GM23338 (cell line): ENCODE data around the gene SBF2. TPM values are rescaled to one million over a fixed set of nuclear protein-coding genes. Genes with fewer than 3 reads are reported as not detected.

Source experiments
- ATAC-seq: fragments of 200-7000 bp; cut with Tn5 transposase; 3 replicates; pipeline ENCODE4 v1.9.1; 2020
- DNase-seq: peaks from one replicate; pipeline ENCODE4 v3.0.0-alpha.2; 2015; ENCODE audit warnings: low spot score
- H2AFZ ChIP-seq: fragments of 200-600 bp; sonication (generic); 2 replicates; pipeline ENCODE4 v1.8.0; 2016; ENCODE audit warnings: antibody characterized with exemption, mild to moderate bottlenecking, moderate library complexity
- H3F3A ChIP-seq: fragments of 200-600 bp; sonication (generic); replicated peaks from 2 replicates; pipeline ENCODE4 v1.8.0; 2017; ENCODE audit warnings: antibody characterized with exemption, mixed run types, low read depth
- H3K27ac ChIP-seq: fragments of 200-600 bp; sonication (generic); 2 replicates; pipeline ENCODE4 v1.6.1; 2016; ENCODE audit warnings: low read depth
- H3K27me3 ChIP-seq: fragments of 200-600 bp; sonication (generic); 2 replicates; pipeline ENCODE4 v1.8.0; 2016; ENCODE audit warnings: mild to moderate bottlenecking, mixed run types, moderate library complexity; ENCODE audit not compliant: insufficient read depth
- H3K36me3 ChIP-seq: fragments of 200-600 bp; sonication (generic); 2 replicates; pipeline ENCODE4 v1.8.0; 2016; ENCODE audit warnings: mild to moderate bottlenecking; ENCODE audit not compliant: insufficient read depth
- H3K4me1 ChIP-seq: fragments of 200-600 bp; sonication (generic); 2 replicates; pipeline ENCODE4 v1.8.0; 2016; ENCODE audit warnings: mild to moderate bottlenecking, moderate library complexity; ENCODE audit not compliant: insufficient read depth
- H3K4me2 ChIP-seq: fragments of 200-600 bp; sonication (generic); 2 replicates; pipeline ENCODE4 v1.7.1; 2017; ENCODE audit warnings: mixed run types
- H3K4me3 ChIP-seq: fragments of 200-600 bp; sonication (generic); 2 replicates; pipeline ENCODE4 v1.6.1; 2016; ENCODE audit warnings: mixed run types
- H3K79me2 ChIP-seq: fragments of 200-600 bp; sonication (generic); replicated peaks from 2 replicates; pipeline ENCODE4 v1.8.0; 2017; ENCODE audit warnings: mild to moderate bottlenecking; ENCODE audit not compliant: insufficient read depth
- H3K9me2 ChIP-seq: fragments of 200-600 bp; sonication (generic); 2 replicates; pipeline ENCODE4 v1.8.0; 2017; ENCODE audit not compliant: insufficient read depth
- H4K20me1 ChIP-seq: fragments of 200-600 bp; sonication (generic); replicated peaks from 2 replicates; pipeline ENCODE4 v1.8.0; 2017; ENCODE audit warnings: mild to moderate bottlenecking; ENCODE audit not compliant: insufficient read depth
- H3K27ac Mint-ChIP-seq: 2 replicates; pipeline ENCODE4 v1.8.0; 2020; ENCODE audit warnings: inconsistent platforms, mild to moderate bottlenecking, moderate library complexity, mixed read lengths
- H3K27me3 Mint-ChIP-seq: 3 replicates; pipeline ENCODE4 v1.8.0; 2022; ENCODE audit warnings: low read depth, mild to moderate bottlenecking, moderate library complexity, mixed read lengths, inconsistent platforms; ENCODE audit not compliant: insufficient read depth, poor library complexity
- H3K36me3 Mint-ChIP-seq: 3 replicates; pipeline ENCODE4 v1.8.0; 2021; ENCODE audit warnings: low read depth, mild to moderate bottlenecking, inconsistent platforms, moderate library complexity, mixed read lengths
- H3K4me1 Mint-ChIP-seq: 3 replicates; pipeline ENCODE4 v1.8.0; 2020; ENCODE audit warnings: mild to moderate bottlenecking, inconsistent platforms, mixed read lengths
- H3K4me3 Mint-ChIP-seq: 3 replicates; pipeline ENCODE4 v1.8.0; 2021; ENCODE audit warnings: moderate library complexity, mild to moderate bottlenecking, inconsistent platforms, mixed read lengths
- H3K9me3 Mint-ChIP-seq: 3 replicates; pipeline ENCODE4 v1.8.0; 2020; ENCODE audit warnings: moderate library complexity, mild to moderate bottlenecking, inconsistent platforms, mixed read lengths
- CREB1 ChIP-seq: fragments of 250-450 bp; sonication (Bioruptor Pico); IDR thresholded peaks from 2 replicates; pipeline ENCODE4 v1.5.0; 2020; ENCODE audit warnings: low read depth, mild to moderate bottlenecking, moderate library complexity
- CTCF ChIP-seq, 2 experiments: fragments of 200-600 bp in 1 of 2; sonication (generic) in 1 of 2; conservative IDR thresholded peaks; 2 replicates each; pipeline versions ENCODE4 v1.5.1 to v1.6.1; 2016 to 2017; ENCODE audit warnings: antibody characterized with exemption in 2 of 2, low read depth in 2 of 2, mild to moderate bottlenecking in 2 of 2, moderate library complexity in 1 of 2
- ETS1 ChIP-seq: IDR thresholded peaks from 2 replicates; pipeline ENCODE4 v1.6.1; 2016; ENCODE audit warnings: antibody characterized with exemption
- EZH2phosphoT487 ChIP-seq: fragments of 200-600 bp; sonication (generic); IDR thresholded peaks from one replicate; pipeline ENCODE4 v1.8.1; 2018; ENCODE audit warnings: antibody characterized with exemption; ENCODE audit not compliant: unreplicated experiment
- JUNB ChIP-seq: IDR thresholded peaks from one replicate; pipeline ENCODE4 v1.6.1; 2016; ENCODE audit warnings: antibody characterized with exemption; ENCODE audit not compliant: unreplicated experiment
- NANOG ChIP-seq: IDR thresholded peaks from 2 replicates; pipeline ENCODE4 v1.6.1; 2016; ENCODE audit warnings: antibody characterized with exemption, borderline replicate concordance
- POLR2AphosphoS5 ChIP-seq: IDR thresholded peaks from 2 replicates; pipeline ENCODE4 v1.6.1; 2016; ENCODE audit warnings: antibody characterized with exemption, low read depth
- STAT1 ChIP-seq: IDR thresholded peaks from one replicate; pipeline ENCODE4 v1.6.1; 2016; ENCODE audit warnings: antibody characterized with exemption; ENCODE audit not compliant: unreplicated experiment
- ZNF114 ChIP-seq: fragments of 250-450 bp; sonication (Bioruptor Pico); IDR thresholded peaks from 2 replicates; pipeline ENCODE4 v1.5.0; 2020; ENCODE audit warnings: mild to moderate bottlenecking, moderate library complexity
- ZNF331 ChIP-seq: fragments of 250-450 bp; sonication (Bioruptor Pico); IDR thresholded peaks from 2 replicates; pipeline ENCODE4 v1.5.0; 2020; ENCODE audit warnings: low read depth, mild to moderate bottlenecking, moderate library complexity
- ZNF462 ChIP-seq: fragments of 250-450 bp; sonication (Bioruptor Pico); IDR thresholded peaks from 2 replicates; pipeline ENCODE4 v1.5.0; 2020; ENCODE audit warnings: mild to moderate bottlenecking, moderate library complexity
- polyA plus RNA-seq: library from polyadenylated mRNA; unstranded; fragments of >200 nt; fragmentation: Nextera tagmentation; extraction: Ambion mirVana; gene quantifications from 2 replicates; pipeline ENCODE4 v1.2.1, GENCODE V29; 2016
- total RNA-seq: library from RNA; depleted of rRNA; stranded (reverse); fragments of >200 nt; shearing (Covaris generic); gene quantifications from 2 replicates; pipeline ENCODE4 v1.2.3, GENCODE V29; 2014
- TF ChIP-seq, protein P1 (sequence below): IDR thresholded peaks from one replicate; pipeline ENCODE4 v1.6.1; 2018; ENCODE audit warnings: antibody characterized with exemption; ENCODE audit not compliant: unreplicated experiment

The SBF2 gene
- total and polyA plus RNA-seq, 2 experiments from 2014 or later: 25.6 to 53.5 TPM

DNA sequence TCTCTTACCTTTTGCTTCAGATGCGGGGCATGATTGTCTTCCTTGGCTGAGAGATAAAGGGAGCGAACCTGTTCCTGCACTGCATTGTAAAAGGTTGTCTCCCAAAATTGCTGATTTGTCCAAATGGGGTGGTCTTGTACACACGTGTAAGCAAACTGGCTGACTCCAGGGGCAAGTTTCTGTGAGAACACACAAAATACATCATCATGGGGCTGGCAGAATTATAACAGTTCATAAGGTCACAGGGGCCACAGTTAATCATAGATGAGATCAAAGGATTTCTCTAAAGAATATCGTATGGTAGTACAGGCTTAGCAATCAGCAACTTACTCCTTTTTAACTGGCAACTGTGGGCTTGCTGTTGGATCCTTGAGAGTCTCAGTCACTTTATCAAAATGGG lies 435.8 kb downstream of the SBF2 start:
- peak overlapping the region; percentile 8 for H3K4me2 ChIP-seq
- no peaks in the 10 kb centered on the region; the same call in 1 of the 2 replicates for H3F3A ChIP-seq
- H3K27me3 ChIP-seq: no peaks in the 10 kb centered on the region
- Mint-ChIP-seq H3K36me3 (no peaks in the 10 kb centered on the region), H3K9me3 (no peaks in the 10 kb centered on the region), H3K27me3 (no peaks in the 10 kb centered on the region), H3K27ac (peak overlapping the region; percentile 25; the same call in 1 of the 2 replicates), H3K4me1 (peaks cover 35% of the 10 kb centered on the region), H3K4me3 (no peak overlapping the region)
- H3K9me2 ChIP-seq: no peaks in the 10 kb centered on the region
- H4K20me1 ChIP-seq: no peaks in the 10 kb centered on the region
- no peaks in the 10 kb centered on the region for H3K36me3 ChIP-seq
- peak overlapping the region; percentile 75 for H3K27ac ChIP-seq
- H3K79me2 ChIP-seq: no peaks in the 10 kb centered on the region
- no peak for TF ChIP-seq ZNF331
- no peak for TF ChIP-seq CTCF (conservative IDR thresholded peaks at IDR 0.05; ENCODE audit: low read depth in 2 of 2)
- no peak for TF ChIP-seq STAT1
- TF ChIP-seq ETS1: no peak
- TF ChIP-seq, protein P1, sequence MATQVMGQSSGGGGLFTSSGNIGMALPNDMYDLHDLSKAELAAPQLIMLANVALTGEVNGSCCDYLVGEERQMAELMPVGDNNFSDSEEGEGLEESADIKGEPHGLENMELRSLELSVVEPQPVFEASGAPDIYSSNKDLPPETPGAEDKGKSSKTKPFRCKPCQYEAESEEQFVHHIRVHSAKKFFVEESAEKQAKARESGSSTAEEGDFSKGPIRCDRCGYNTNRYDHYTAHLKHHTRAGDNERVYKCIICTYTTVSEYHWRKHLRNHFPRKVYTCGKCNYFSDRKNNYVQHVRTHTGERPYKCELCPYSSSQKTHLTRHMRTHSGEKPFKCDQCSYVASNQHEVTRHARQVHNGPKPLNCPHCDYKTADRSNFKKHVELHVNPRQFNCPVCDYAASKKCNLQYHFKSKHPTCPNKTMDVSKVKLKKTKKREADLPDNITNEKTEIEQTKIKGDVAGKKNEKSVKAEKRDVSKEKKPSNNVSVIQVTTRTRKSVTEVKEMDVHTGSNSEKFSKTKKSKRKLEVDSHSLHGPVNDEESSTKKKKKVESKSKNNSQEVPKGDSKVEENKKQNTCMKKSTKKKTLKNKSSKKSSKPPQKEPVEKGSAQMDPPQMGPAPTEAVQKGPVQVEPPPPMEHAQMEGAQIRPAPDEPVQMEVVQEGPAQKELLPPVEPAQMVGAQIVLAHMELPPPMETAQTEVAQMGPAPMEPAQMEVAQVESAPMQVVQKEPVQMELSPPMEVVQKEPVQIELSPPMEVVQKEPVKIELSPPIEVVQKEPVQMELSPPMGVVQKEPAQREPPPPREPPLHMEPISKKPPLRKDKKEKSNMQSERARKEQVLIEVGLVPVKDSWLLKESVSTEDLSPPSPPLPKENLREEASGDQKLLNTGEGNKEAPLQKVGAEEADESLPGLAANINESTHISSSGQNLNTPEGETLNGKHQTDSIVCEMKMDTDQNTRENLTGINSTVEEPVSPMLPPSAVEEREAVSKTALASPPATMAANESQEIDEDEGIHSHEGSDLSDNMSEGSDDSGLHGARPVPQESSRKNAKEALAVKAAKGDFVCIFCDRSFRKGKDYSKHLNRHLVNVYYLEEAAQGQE: no peak
- no peak for TF ChIP-seq POLR2AphosphoS5
- TF ChIP-seq JUNB: no peak
- no peak for TF ChIP-seq EZH2phosphoT487
- TF ChIP-seq ZNF462 (CRISPR knock-in tag): no peak
- TF ChIP-seq ZNF114 (CRISPR knock-in tag): no peak
- TF ChIP-seq NANOG: no peak
- TF ChIP-seq CREB1 (CRISPR knock-in tag): no peak
- H3K4me1 ChIP-seq: peaks cover 32% of the 10 kb centered on the region
- ATAC-seq (no peak), DNase-seq (no peak)
- H3K4me3 ChIP-seq: no peak overlapping the region
- no peak overlapping the region for H2AFZ ChIP-seq
